HL-60 (cell line): ENCODE results near the gene MRTFA.

Experiments
- DNase-seq, 2 experiments: peaks; one replicate each; pipeline ENCODE4 v3.0.0-alpha.2; 2010 to 2020; ENCODE audit warnings: low read depth in 1 of 2, low spot score in 1 of 2
- H3K27ac ChIP-seq: fragments of 250-450 bp; sonication (Bioruptor Pico); replicated peaks from 2 replicates; pipeline ENCODE4 v1.5.1; 2020; ENCODE audit warnings: mild to moderate bottlenecking, moderate library complexity
- H3K27me3 ChIP-seq: fragments of 250-450 bp; sonication (Bioruptor Pico); 2 replicates; pipeline ENCODE4 v1.5.1; 2021; ENCODE audit warnings: mild to moderate bottlenecking, moderate library complexity; ENCODE audit not compliant: insufficient read depth, poor library complexity, severe bottlenecking
- H3K4me3 ChIP-seq: replicated peaks from 2 replicates; pipeline ENCODE4 v1.5.1; 2011; ENCODE audit warnings: mild to moderate bottlenecking, control low read depth, low read length; ENCODE audit not compliant: insufficient read depth
- GABPA ChIP-seq: IDR thresholded peaks from 2 replicates; pipeline ENCODE4 v1.6.1; 2012; ENCODE audit warnings: low read depth
- POLR2AphosphoS5 ChIP-seq: IDR thresholded peaks from 2 replicates; pipeline ENCODE4 v1.6.1; 2012; ENCODE audit warnings: low read depth
- SPI1 ChIP-seq: IDR thresholded peaks from 2 replicates; pipeline ENCODE4 v1.6.1; 2012; ENCODE audit warnings: low read depth, mild to moderate bottlenecking, borderline replicate concordance
- TF ChIP-seq, protein P1 (sequence below): IDR thresholded peaks from 2 replicates; pipeline ENCODE4 v1.6.1; 2012; ENCODE audit warnings: low read depth; ENCODE audit not compliant: insufficient replicate concordance
- TF ChIP-seq, protein P2 (sequence below): IDR thresholded peaks from one replicate; pipeline ENCODE4 v1.5.1; 2011; ENCODE audit warnings: low read length, control low read depth, inconsistent platforms; ENCODE audit not compliant: insufficient read depth

The MRTFA gene

DNA sequence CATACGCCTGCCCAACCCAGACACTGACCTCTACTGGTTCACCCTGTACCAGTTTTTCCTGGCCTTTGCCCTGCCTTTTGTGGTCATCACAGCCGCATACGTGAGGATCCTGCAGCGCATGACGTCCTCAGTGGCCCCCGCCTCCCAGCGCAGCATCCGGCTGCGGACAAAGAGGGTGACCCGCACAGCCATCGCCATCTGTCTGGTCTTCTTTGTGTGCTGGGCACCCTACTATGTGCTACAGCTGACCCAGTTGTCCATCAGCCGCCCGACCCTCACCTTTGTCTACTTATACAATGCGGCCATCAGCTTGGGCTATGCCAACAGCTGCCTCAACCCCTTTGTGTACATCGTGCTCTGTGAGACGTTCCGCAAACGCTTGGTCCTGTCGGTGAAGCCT lies 44.9 kb upstream of the MRTFA start:
- no peak overlapping the region for H3K27ac ChIP-seq
- TF ChIP-seq, protein P1, sequence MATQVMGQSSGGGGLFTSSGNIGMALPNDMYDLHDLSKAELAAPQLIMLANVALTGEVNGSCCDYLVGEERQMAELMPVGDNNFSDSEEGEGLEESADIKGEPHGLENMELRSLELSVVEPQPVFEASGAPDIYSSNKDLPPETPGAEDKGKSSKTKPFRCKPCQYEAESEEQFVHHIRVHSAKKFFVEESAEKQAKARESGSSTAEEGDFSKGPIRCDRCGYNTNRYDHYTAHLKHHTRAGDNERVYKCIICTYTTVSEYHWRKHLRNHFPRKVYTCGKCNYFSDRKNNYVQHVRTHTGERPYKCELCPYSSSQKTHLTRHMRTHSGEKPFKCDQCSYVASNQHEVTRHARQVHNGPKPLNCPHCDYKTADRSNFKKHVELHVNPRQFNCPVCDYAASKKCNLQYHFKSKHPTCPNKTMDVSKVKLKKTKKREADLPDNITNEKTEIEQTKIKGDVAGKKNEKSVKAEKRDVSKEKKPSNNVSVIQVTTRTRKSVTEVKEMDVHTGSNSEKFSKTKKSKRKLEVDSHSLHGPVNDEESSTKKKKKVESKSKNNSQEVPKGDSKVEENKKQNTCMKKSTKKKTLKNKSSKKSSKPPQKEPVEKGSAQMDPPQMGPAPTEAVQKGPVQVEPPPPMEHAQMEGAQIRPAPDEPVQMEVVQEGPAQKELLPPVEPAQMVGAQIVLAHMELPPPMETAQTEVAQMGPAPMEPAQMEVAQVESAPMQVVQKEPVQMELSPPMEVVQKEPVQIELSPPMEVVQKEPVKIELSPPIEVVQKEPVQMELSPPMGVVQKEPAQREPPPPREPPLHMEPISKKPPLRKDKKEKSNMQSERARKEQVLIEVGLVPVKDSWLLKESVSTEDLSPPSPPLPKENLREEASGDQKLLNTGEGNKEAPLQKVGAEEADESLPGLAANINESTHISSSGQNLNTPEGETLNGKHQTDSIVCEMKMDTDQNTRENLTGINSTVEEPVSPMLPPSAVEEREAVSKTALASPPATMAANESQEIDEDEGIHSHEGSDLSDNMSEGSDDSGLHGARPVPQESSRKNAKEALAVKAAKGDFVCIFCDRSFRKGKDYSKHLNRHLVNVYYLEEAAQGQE, result no peak
- no peak for TF ChIP-seq POLR2AphosphoS5
- DNase-seq, result no peak
- peaks cover 12% of the 10 kb centered on the region for H3K27me3 ChIP-seq
- H3K4me3 ChIP-seq, result no peak overlapping the region

DNA sequence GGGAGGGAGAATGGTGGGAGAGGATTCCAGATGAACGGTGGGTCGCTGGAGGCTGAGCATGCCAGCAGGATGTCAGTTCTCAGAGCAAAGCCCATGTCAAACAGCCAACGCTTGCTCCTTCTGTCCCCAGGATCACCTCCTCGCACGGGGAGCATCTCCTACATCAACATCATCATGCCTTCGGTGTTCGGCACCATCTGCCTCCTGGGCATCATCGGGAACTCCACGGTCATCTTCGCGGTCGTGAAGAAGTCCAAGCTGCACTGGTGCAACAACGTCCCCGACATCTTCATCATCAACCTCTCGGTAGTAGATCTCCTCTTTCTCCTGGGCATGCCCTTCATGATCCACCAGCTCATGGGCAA lies 44.3 kb upstream of the MRTFA start:
- Histone ChIP-seq H3K27me3 (peaks cover 12% of the 10 kb centered on the region), H3K27ac (no peak overlapping the region), H3K4me3 (no peak overlapping the region)
- DNase-seq, result no peak
- TF ChIP-seq GABPA (no peak), POLR2AphosphoS5 (no peak), SPI1 (no peak)
- TF ChIP-seq, protein P2, sequence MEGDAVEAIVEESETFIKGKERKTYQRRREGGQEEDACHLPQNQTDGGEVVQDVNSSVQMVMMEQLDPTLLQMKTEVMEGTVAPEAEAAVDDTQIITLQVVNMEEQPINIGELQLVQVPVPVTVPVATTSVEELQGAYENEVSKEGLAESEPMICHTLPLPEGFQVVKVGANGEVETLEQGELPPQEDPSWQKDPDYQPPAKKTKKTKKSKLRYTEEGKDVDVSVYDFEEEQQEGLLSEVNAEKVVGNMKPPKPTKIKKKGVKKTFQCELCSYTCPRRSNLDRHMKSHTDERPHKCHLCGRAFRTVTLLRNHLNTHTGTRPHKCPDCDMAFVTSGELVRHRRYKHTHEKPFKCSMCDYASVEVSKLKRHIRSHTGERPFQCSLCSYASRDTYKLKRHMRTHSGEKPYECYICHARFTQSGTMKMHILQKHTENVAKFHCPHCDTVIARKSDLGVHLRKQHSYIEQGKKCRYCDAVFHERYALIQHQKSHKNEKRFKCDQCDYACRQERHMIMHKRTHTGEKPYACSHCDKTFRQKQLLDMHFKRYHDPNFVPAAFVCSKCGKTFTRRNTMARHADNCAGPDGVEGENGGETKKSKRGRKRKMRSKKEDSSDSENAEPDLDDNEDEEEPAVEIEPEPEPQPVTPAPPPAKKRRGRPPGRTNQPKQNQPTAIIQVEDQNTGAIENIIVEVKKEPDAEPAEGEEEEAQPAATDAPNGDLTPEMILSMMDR, result no peak
- TF ChIP-seq, protein P1, result no peak

DNA sequence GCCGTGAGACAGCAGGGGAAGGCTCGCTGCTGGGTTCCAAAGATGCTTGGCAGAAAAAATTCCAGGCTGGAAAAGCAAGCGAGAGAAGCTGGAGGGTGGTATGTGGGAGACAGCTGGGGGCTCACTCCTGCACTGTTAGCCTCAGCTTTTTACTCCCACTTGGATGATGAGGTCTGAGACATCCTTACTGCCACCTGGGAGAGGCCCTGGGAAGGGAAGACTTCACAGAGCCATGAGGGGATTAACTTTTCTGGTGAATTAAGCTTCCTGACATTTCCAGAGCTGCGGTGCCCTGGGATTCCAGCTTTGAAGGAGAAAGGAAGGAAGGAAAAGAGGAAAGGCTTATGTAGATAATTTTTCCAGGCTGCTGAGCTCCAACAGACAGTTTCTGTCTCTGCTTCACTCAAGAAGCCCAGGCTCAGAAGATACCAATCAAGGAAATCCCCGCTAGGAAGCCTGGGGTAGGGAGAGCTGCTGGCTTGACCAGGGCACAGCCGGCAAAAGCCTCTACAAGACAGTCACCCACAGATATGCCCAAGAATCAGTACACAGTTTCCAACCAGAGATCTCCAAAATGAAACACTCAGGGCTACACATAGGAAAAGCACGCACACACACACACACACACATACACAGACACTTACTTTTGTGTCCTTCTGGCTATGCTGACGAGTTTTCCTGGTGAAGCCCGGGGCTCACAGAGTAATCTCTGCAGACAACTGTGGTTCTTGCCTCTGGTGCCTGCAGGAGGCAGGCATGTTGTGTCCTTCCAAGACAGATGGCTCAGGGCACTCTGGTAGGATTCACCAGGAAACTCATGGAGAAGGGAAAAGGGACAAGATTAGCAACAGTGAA lies 43.7 kb upstream of the MRTFA start:
- no peak for DNase-seq
- H3K27ac ChIP-seq, result no peak overlapping the region

More for the DNA sequence above, 43.7 kb upstream of the MRTFA start:
- H3K4me3 ChIP-seq, result no peak overlapping the region
- H3K27me3 ChIP-seq, result peaks cover 12% of the 10 kb centered on the region
- TF ChIP-seq, protein P2, result no peak
- TF ChIP-seq, protein P1, result no peak
- TF ChIP-seq SPI1 (no peak), GABPA (no peak), POLR2AphosphoS5 (no peak)
